Measurements from ENCODE around the gene IZUMO2. TPM values are rescaled to one million over a fixed set of nuclear protein-coding genes. Genes with fewer than 3 reads are reported as not detected.
"Not testable (repeated sequence)": the region's sequence is repeated elsewhere in the genome, so short reads cannot be mapped to it uniquely, and the experiment has no call there.

The IZUMO2 gene
- total and polyA plus RNA-seq, 10 of the 15 experiments (the other 5 are each of a cell fraction or from before 2014, with no cell fraction given), result not detected

DNA sequence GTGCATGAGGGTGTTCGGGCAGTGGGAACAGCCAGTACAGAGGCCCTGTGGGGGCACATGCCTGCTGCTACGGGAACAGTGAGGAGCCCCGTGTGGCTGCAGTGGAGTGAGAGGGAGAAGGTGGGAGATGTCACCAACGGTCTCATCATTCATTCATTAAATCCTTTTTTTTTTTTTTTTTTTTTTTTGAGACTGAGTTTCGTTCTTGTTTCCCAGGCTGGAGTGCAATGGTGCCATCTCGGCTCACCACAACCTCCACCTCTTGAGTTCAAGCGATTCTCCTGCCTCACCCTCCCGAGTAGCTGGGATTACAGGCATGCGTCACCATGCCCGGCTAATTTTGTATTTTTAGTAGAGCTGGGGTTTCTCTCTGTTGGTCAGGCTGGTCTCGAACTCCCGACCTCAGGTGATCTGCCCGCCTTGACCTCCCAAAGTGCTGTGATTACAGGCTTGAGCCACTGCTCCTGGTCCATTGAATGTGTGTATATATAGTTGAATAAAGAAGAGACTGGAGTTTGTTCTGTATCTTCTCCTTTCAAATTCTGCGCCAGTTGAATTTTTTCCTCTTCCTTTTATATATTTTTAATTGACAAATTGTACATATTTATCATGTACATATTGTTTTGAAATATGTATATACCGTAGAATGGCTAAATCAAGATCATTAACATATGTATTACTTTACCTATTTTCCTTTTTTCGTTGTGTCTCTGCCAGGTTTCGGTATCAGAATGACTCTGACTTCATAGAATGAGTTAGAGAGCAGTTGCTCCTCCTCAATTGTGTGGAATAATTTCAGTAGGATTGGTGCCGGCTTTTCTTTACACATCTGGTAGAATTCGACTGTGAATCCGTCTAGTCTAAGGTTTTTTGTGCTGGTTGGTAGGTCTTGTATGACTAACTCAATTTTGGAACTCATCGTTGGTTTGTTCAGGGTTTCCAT, 28.0 kb downstream of the IZUMO2 start:
- H4K20me1 ChIP-seq (ENCODE audit: control insufficient read depth, insufficient read depth); DNase-seq (ENCODE audit: low read depth, low spot score); H3K4me1 ChIP-seq (ENCODE audit: control insufficient read depth, insufficient read depth, low read length); H3K9ac ChIP-seq (ENCODE audit: control insufficient read depth, insufficient read depth, low read length); H3K36me3 ChIP-seq (ENCODE audit: control insufficient read depth in 2 of 2, insufficient read depth in 2 of 2, low read length in 1 of 2); intact Hi-C loops (cut with micrococcal nuclease; ENCODE audit: unreplicated experiment); ATAC-seq; H3K79me2 ChIP-seq (ENCODE audit: control insufficient read depth, insufficient read depth, low read length); H2AFZ ChIP-seq (ENCODE audit: control insufficient read depth, low read depth, low read length); H3K27me3 ChIP-seq (replicated peaks in 1 of 2; ENCODE audit: control insufficient read depth in 2 of 2, insufficient read depth in 2 of 2, low read length in 1 of 2); H3K27ac ChIP-seq (ENCODE audit: control insufficient read depth, insufficient read depth); H3K4me3 ChIP-seq; RAD21 ChIA-PET (ENCODE audit: unreplicated experiment); H3K9me3 ChIP-seq (replicated peaks; ENCODE audit: control insufficient read depth, insufficient read depth, low read length); POLR2A ChIA-PET; BruUV-seq (replicated peaks); H3K4me2 ChIP-seq (ENCODE audit: control insufficient read depth, insufficient read depth); FAIRE-seq: not testable (repeated sequence)
- SMC1A ChIA-PET (ENCODE audit: uncharacterized antibody, unreplicated experiment), result interaction anchor here (1.0 to 1.1 kb wide), 2 partner anchors 13 to 58 kb away, joined by 4 to 5 read pairs; no protein-coding TSS in a partner anchor
- in situ Hi-C loops (cut with MboI), result loop anchor here (10.0 kb wide), 1 partner anchor 200 kb away; no protein-coding TSS in a partner anchor
- TF ChIP-seq, protein P1, sequence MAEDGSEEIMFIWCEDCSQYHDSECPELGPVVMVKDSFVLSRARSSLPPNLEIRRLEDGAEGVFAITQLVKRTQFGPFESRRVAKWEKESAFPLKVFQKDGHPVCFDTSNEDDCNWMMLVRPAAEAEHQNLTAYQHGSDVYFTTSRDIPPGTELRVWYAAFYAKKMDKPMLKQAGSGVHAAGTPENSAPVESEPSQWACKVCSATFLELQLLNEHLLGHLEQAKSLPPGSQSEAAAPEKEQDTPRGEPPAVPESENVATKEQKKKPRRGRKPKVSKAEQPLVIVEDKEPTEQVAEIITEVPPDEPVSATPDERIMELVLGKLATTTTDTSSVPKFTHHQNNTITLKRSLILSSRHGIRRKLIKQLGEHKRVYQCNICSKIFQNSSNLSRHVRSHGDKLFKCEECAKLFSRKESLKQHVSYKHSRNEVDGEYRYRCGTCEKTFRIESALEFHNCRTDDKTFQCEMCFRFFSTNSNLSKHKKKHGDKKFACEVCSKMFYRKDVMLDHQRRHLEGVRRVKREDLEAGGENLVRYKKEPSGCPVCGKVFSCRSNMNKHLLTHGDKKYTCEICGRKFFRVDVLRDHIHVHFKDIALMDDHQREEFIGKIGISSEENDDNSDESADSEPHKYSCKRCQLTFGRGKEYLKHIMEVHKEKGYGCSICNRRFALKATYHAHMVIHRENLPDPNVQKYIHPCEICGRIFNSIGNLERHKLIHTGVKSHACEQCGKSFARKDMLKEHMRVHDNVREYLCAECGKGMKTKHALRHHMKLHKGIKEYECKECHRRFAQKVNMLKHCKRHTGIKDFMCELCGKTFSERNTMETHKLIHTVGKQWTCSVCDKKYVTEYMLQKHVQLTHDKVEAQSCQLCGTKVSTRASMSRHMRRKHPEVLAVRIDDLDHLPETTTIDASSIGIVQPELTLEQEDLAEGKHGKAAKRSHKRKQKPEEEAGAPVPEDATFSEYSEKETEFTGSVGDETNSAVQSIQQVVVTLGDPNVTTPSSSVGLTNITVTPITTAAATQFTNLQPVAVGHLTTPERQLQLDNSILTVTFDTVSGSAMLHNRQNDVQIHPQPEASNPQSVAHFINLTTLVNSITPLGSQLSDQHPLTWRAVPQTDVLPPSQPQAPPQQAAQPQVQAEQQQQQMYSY (CRISPR knock-in tag; IDR thresholded peaks at IDR 0.05), result 0 out of 2 replicates have a peak, but pooled peaks have one; percentile 39
- 0 out of 2 replicates have a peak, but pooled peaks have one; percentile 12 for TF ChIP-seq JUNB (IDR thresholded peaks at IDR 0.05)
- WGBS (ENCODE audit: insufficient coverage, insufficient replicate concordance, low lambda C conversion rate, missing lambda C conversion rate), result 35% methylated on average over 16 of the region's 21 CpGs
- CTCF ChIA-PET, result interaction anchor here (0.6 to 1.6 kb wide), 19 partner anchors 14 to 1571 kb away, joined by 3 to 23 read pairs (median 4); no protein-coding TSS in a partner anchor

DNA sequence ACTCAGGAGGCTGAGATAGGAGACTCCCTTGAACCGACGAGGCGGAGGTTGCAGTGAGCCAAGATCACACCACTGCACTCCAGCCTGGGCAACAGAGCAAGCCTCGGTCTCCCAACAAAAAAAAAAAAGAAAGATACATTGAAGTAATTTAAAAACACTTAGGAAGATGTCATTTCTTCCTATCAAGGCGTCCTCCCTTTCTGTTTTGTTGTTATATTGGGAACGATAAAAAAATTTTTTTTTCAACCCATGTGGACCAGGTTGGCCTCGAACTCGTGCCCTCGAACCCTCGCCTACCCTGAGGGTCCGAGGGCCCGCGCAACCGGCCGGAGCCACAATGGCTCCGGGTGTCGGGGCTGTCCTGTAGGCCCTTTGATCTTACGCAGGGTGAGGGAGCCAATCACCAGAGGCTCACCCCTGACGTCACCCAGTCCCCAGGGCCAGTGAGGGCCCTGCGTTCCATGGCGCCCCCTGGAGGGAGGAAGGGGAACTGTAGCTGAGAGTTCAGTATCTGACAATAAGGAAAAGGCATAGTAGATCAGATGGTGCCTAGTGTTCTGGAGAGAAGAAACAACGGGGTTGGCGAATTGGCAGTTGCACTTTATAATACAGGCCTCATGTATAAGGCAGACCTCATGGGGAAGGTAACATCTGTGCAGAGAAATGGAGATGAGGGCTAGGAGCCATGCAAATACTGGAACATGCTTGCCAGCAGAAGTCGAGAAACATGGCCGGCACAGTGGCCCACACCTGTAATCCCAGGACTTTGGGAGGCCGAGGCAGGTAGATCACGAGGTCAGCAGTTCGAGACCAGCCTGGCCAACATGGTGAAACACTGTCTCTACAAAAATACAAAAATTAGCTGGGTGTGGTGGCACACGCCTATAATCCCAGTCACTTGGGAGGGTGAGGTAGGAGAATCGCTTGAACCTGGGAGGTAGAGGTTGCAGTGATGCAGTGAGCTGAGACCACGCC, 29.3 kb downstream of the IZUMO2 start:
- CTCF ChIA-PET; H3K9ac ChIP-seq (ENCODE audit: control insufficient read depth, insufficient read depth, low read length); intact Hi-C loops (cut with micrococcal nuclease; ENCODE audit: unreplicated experiment); RAD21 ChIA-PET (ENCODE audit: unreplicated experiment); H3K4me1 ChIP-seq (ENCODE audit: control insufficient read depth, insufficient read depth, low read length); ATAC-seq; H3K27me3 ChIP-seq (replicated peaks in 1 of 2; ENCODE audit: control insufficient read depth in 2 of 2, insufficient read depth in 2 of 2, low read length in 1 of 2); SMC1A ChIA-PET (ENCODE audit: uncharacterized antibody, unreplicated experiment); H3K4me3 ChIP-seq; H2AFZ ChIP-seq (ENCODE audit: control insufficient read depth, low read depth, low read length); H3K27ac ChIP-seq (ENCODE audit: control insufficient read depth, insufficient read depth); H3K79me2 ChIP-seq (ENCODE audit: control insufficient read depth, insufficient read depth, low read length); FAIRE-seq; H3K36me3 ChIP-seq (ENCODE audit: control insufficient read depth in 2 of 2, insufficient read depth in 2 of 2, low read length in 1 of 2); H4K20me1 ChIP-seq (ENCODE audit: control insufficient read depth, insufficient read depth); H3K9me3 ChIP-seq (replicated peaks; ENCODE audit: control insufficient read depth, insufficient read depth, low read length); H3K4me2 ChIP-seq (ENCODE audit: control insufficient read depth, insufficient read depth); DNase-seq (ENCODE audit: low read depth, low spot score); BruUV-seq (replicated peaks); POLR2A ChIA-PET: not testable (repeated sequence)
- WGBS (ENCODE audit: insufficient coverage, insufficient replicate concordance, low lambda C conversion rate, missing lambda C conversion rate), result 49% methylated on average over 22 of the region's 31 CpGs
- in situ Hi-C loops (cut with MboI), result loop anchor here (10.0 kb wide), 1 partner anchor 199 kb away; no protein-coding TSS in a partner anchor

Measured in GM12878 (cell line).